Measurements from ENCODE around the gene CRB1.

Gene CRB1

GRCh38 chr1:197437601-197438000 lies 169.5 kb downstream of the CRB1 start:
- FAIRE-seq (peak; percentile 25), DNase-seq (ENCODE audit: insufficient read length, low spot score) (no peak)
- TF ChIP-seq CTCF (IDR thresholded peaks at IDR 0.05; ENCODE audit: insufficient read depth, missing control alignments), result no peak

GRCh38 chr1:197438010-197438790 lies 170.1 kb downstream of the CRB1 start:
- FAIRE-seq (no peak), DNase-seq (ENCODE audit: insufficient read length, low spot score) (no peak)
- no peak for TF ChIP-seq CTCF (IDR thresholded peaks at IDR 0.05; ENCODE audit: insufficient read depth, missing control alignments)

GRCh38 chr1:197439708-197440280 lies 171.7 kb downstream of the CRB1 start:
- DNase-seq (ENCODE audit: insufficient read length, low spot score), result no peak
- FAIRE-seq, result no peak
- no peak for TF ChIP-seq CTCF (IDR thresholded peaks at IDR 0.05; ENCODE audit: insufficient read depth, missing control alignments)

- FAIRE-seq (peak; percentile 78), DNase-seq (ENCODE audit: insufficient read length, low spot score) (no peak)
- TF ChIP-seq CTCF (IDR thresholded peaks at IDR 0.05; ENCODE audit: insufficient read depth, missing control alignments), result no peak
Measured at GRCh38 chr1:197440715-197441114, 172.7 kb downstream of the CRB1 start.

- no peak for DNase-seq (ENCODE audit: insufficient read length, low spot score)
- peak; percentile 29 for FAIRE-seq
Measured at GRCh38 chr1:197441999-197442414, 174.0 kb downstream of the CRB1 start.

GRCh38 chr1:197444755-197445154 lies 176.7 kb downstream of the CRB1 start:
- no peak for FAIRE-seq

More at GRCh38 chr1:197441999-197442414, 174.0 kb downstream of the CRB1 start:
- no peak for TF ChIP-seq CTCF (IDR thresholded peaks at IDR 0.05; ENCODE audit: insufficient read depth, missing control alignments)

More at GRCh38 chr1:197444755-197445154, 176.7 kb downstream of the CRB1 start:
- no peak for TF ChIP-seq CTCF (IDR thresholded peaks at IDR 0.05; ENCODE audit: insufficient read depth, missing control alignments)
- no peak for DNase-seq (ENCODE audit: insufficient read length, low spot score)

Data from D721Med (cell line).